Activated naive CD4-positive, alpha-beta T cell treated with anti-CD3 and anti-CD28 coated beads for 36 hours (primary cell): ENCODE data around the gene DBH. TPM values are rescaled to one million over a fixed set of nuclear protein-coding genes. Genes with fewer than 3 reads are reported as not detected.
A peak's percentile ranks its signal among the peaks of the same experiment; 100 is the strongest.

Experiments
- CTCF ChIA-PET: fragments of 350-600 bp; sonication (Branson Sonifier 250); formaldehyde crosslinking; loops from one replicate; lab custom pipeline; 2021; ENCODE audit warnings: antibody characterized with exemption; lab: Charles Lee
- DNase-seq: peaks from one replicate; pipeline ENCODE4 v3.0.0-alpha.2; 2020
- H3K27ac Mint-ChIP-seq: one replicate; pipeline ENCODE4 v1.8.0; 2021; ENCODE audit warnings: mild to moderate bottlenecking, mixed read lengths
- H3K27me3 Mint-ChIP-seq: one replicate; pipeline ENCODE4 v1.8.0; 2021; ENCODE audit warnings: low read depth, mixed read lengths
- H3K36me3 Mint-ChIP-seq: one replicate; pipeline ENCODE4 v1.8.0; 2021; ENCODE audit warnings: low read depth, mixed read lengths
- H3K4me1 Mint-ChIP-seq: one replicate; pipeline ENCODE4 v1.8.0; 2021; ENCODE audit warnings: low read depth, mixed read lengths
- H3K4me3 Mint-ChIP-seq: one replicate; pipeline ENCODE4 v1.8.0; 2021; ENCODE audit warnings: mild to moderate bottlenecking, moderate library complexity, mixed read lengths
- H3K9me3 Mint-ChIP-seq: one replicate; pipeline ENCODE4 v1.8.0; 2021; ENCODE audit warnings: mixed read lengths
- intact Hi-C: fragments of 100-400 bp; cut with micrococcal nuclease; formaldehyde crosslinking; loops from one replicate; pipeline ENCODE4 v1.15.1; 2023
- total RNA-seq, 2 experiments: library from RNA; stranded (reverse); gene quantifications; one replicate each; pipeline ENCODE4 v1.2.3, GENCODE V29; 2021

The DBH gene
- not detected for total RNA-seq

GRCh38 chr9:133635533-133636531, at the start of gene DBH:
DBH (plus strand) TSS chr9:133636363; CDS start chr9:133636372, 9 bp downstream.
- CTCF ChIA-PET, result interaction anchor here (0.7 kb wide), 1 partner anchor 45 kb away, joined by 3 read pairs; no protein-coding TSS in a partner anchor
- DNase-seq, result no peak
- Mint-ChIP-seq H3K36me3 (no peaks in the 10 kb centered on the region), H3K27me3 (no peaks in the 10 kb centered on the region), H3K4me1 (no peaks in the 10 kb centered on the region), H3K9me3 (no peaks in the 10 kb centered on the region), H3K27ac (no peak within 1 kb of the TSS), H3K4me3 (no peak within 1 kb of the TSS)
- intact Hi-C loops, result no loop called here

- H3K4me1 Mint-ChIP-seq, result peaks cover 9% of the 10 kb centered on the region
- H3K9me3 Mint-ChIP-seq, result peaks cover 2% of the 10 kb centered on the region
- H3K27me3 Mint-ChIP-seq, result peaks cover 24% of the 10 kb centered on the region
- no peaks in the 10 kb centered on the region for H3K36me3 Mint-ChIP-seq
- DNase-seq, result no peak
- intact Hi-C loops, result loop anchor here (10.0 kb wide), 1 partner anchor 118 kb away; no protein-coding TSS in a partner anchor
- CTCF ChIA-PET, result interaction anchor here (0.5 kb wide), 1 partner anchor 33 kb away, joined by 4 read pairs; no protein-coding TSS in a partner anchor
- no peak overlapping the region for H3K4me3 Mint-ChIP-seq
- no peak overlapping the region for H3K27ac Mint-ChIP-seq
Measured at GRCh38 chr9:133587051-133587450, 49.1 kb upstream of the DBH start.

DNA sequence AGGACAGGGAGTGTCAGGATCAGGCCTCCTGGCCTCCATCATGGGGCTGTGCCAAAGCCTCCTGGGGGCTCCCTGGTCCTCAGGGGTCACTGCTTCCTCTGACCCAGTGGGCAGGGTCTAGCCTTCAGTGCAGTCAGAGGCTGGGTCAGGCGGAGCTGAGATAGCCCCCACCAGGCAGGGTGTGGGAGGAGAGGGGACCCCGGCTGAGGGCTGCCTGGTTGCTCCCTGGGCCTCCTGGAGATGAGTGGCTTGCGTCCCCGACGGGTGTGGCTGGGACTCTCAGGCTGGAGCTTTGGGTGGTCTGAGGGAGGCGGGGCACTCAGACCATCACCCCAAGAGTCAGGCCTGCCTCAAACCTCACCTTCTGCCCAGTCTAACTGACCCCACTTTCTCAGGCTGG, 48.7 kb upstream of the DBH start:
- intact Hi-C loops, result loop anchor here (10.0 kb wide), 1 partner anchor 117 kb away; no protein-coding TSS in a partner anchor
- Mint-ChIP-seq H3K9me3 (peaks cover 2% of the 10 kb centered on the region), H3K4me1 (peaks cover 9% of the 10 kb centered on the region), H3K4me3 (no peak overlapping the region), H3K27ac (no peak overlapping the region), H3K27me3 (peaks cover 20% of the 10 kb centered on the region), H3K36me3 (no peaks in the 10 kb centered on the region)
- CTCF ChIA-PET, result interaction anchor here (0.5 kb wide), 1 partner anchor 33 kb away, joined by 4 read pairs; no protein-coding TSS in a partner anchor
- no peak for DNase-seq

- peak; percentile 63 for DNase-seq
- H3K36me3 Mint-ChIP-seq, result no peaks in the 10 kb centered on the region
- no peak overlapping the region for H3K27ac Mint-ChIP-seq
- peaks cover 6% of the 10 kb centered on the region for H3K4me1 Mint-ChIP-seq
- intact Hi-C loops, result loop anchor here (10.0 kb wide), 2 partner anchors 115 to 405 kb away; partner anchors contain the start of gene VAV2
- H3K4me3 Mint-ChIP-seq, result no peak overlapping the region
- H3K9me3 Mint-ChIP-seq, result peaks cover 2% of the 10 kb centered on the region
- H3K27me3 Mint-ChIP-seq, result peaks cover 9% of the 10 kb centered on the region
- CTCF ChIA-PET, result interaction anchor here (0.6 to 3.4 kb wide), 24 partner anchors 9 to 1759 kb away, joined by 3 to 14 read pairs (median 3); partner anchors contain the start of gene SARDH
Measured at GRCh38 chr9:133589454-133590227, 46.5 kb upstream of the DBH start.

DNA sequence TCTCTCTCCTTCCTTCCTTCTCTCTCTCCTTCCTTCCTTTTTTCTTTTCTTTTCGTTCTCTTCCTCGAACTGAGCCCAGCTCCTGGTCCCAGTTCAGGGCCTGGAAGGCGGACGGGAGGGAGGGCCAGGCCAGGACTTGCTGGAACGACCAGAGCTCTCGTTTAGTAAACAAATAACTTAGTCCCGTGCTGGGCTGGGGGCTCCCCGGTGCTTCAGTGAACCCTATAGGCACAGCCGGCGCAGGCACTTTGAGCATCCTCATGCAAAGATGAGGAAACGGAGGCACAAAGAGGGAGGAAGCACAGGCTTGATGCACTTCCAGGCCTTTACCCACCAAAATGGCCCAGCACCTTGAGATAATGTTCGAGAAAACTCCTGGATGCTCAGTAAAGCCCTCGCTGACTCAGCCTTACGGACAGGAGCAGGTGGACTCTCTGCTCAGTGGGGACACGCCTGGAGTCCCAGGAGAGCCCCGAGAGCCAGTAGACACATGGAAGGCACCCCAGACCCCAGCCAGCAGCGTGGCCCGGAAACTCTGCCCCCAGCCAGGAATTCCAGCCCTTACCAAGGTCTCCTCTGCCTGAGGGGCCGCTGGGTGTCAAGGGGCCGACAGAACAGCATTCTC, 45.8 kb upstream of the DBH start:
- DNase-seq, result no peak
- peaks cover 2% of the 10 kb centered on the region for H3K9me3 Mint-ChIP-seq
- CTCF ChIA-PET, result interaction anchor here (0.6 to 3.4 kb wide), 17 partner anchors 9 to 1492 kb away, joined by 3 to 14 read pairs (median 3); partner anchors contain the start of gene SARDH
- H3K36me3 Mint-ChIP-seq, result no peaks in the 10 kb centered on the region
- no peak overlapping the region for H3K4me3 Mint-ChIP-seq
- intact Hi-C loops, result loop anchor here (10.0 kb wide), 1 partner anchor 404 kb away; the partner anchor contains the start of gene VAV2
- peaks cover 3% of the 10 kb centered on the region for H3K4me1 Mint-ChIP-seq
- no peak overlapping the region for H3K27ac Mint-ChIP-seq
- peaks cover 6% of the 10 kb centered on the region for H3K27me3 Mint-ChIP-seq

- H3K4me1 Mint-ChIP-seq, result no peaks in the 10 kb centered on the region
- CTCF ChIA-PET, result interaction anchor here (0.9 to 3.4 kb wide), 3 partner anchors 45 to 134 kb away, joined by 3 to 14 read pairs (median 8); partner anchors contain the start of gene DBH
- intact Hi-C loops, result loop anchor here (10.0 kb wide), 1 partner anchor 403 kb away; the partner anchor contains the start of gene VAV2
- H3K27ac Mint-ChIP-seq, result no peak overlapping the region
- H3K27me3 Mint-ChIP-seq, result no peaks in the 10 kb centered on the region
- DNase-seq, result no peak
- H3K9me3 Mint-ChIP-seq, result peaks cover 2% of the 10 kb centered on the region
- no peak overlapping the region for H3K4me3 Mint-ChIP-seq
- H3K36me3 Mint-ChIP-seq, result no peaks in the 10 kb centered on the region
Measured at GRCh38 chr9:133591116-133591910, 44.9 kb upstream of the DBH start.

DNA sequence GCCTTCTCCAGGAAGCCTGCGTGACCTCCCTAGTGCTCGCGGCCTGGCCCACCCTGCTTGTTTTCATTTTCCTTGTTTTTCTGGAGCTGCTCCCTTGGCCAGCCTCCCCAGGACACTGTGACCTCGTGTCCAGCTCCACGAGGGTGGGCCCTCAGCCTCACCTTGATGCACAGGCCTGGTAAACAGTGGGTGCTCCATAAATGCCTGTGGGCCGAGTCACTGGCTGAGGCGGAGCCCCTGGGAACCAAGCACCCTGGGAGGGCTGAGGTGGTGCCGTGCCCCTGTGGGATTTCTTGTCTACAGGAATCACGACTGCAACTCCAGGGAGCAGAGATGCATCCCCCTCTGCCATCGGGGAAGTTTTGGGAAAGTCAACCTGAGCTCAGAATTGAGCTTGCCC, 44.2 kb upstream of the DBH start:
- CTCF ChIA-PET, result interaction anchor here (0.7 to 1.5 kb wide), 3 partner anchors 118 to 134 kb away, joined by 3 to 7 read pairs (median 5); no protein-coding TSS in a partner anchor
- H3K4me1 Mint-ChIP-seq, result no peaks in the 10 kb centered on the region
- DNase-seq, result no peak
- no peak overlapping the region for H3K27ac Mint-ChIP-seq
- intact Hi-C loops, result loop anchor here (2.0 to 10.0 kb wide), 2 partner anchors 135 to 403 kb away; partner anchors contain the start of gene VAV2
- peaks cover 5% of the 10 kb centered on the region for H3K9me3 Mint-ChIP-seq
- H3K4me3 Mint-ChIP-seq, result no peak overlapping the region
- H3K36me3 Mint-ChIP-seq, result peaks cover 1% of the 10 kb centered on the region
- no peaks in the 10 kb centered on the region for H3K27me3 Mint-ChIP-seq

DNA sequence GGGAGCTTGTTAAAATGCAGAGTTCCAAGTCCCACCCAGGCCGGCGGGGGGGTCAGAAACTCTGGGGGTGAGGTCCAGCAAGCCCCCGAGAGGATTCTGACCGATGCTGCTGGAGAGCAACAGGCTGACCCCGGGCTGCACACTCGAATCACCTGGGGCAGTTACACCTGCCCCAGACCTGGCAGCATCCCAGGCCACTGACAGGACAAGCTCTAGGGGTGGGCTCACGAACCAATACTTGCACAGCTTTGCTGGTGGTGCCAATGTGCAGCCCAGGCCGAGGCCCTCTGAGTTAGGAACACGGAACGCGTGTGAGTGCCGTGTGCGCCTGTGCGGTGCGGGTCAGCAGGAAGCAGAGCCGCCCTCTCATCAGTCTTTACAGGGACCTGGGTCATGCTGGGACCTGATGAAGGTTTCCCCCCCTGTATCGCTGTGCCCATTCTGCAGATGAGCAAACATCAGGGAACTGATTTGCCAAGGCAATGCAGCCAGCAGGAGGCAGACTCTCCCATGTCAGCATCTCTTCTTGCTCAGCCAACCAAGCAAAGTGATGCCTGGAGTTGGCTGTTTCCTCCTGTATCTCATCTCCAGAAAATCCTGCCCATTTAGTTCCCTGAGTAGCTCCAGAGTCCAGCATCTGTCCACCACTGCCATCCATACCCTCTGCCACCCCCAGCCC, 43.3 kb upstream of the DBH start:
- H3K27ac Mint-ChIP-seq, result no peak overlapping the region
- CTCF ChIA-PET, result interaction anchor here (0.6 to 1.5 kb wide), 5 partner anchors 117 to 401 kb away, joined by 3 to 7 read pairs (median 3); no protein-coding TSS in a partner anchor
- H3K36me3 Mint-ChIP-seq, result peaks cover 4% of the 10 kb centered on the region
- intact Hi-C loops, result loop anchor here (2.0 to 10.0 kb wide), 2 partner anchors 134 to 402 kb away; partner anchors contain the start of gene VAV2
- H3K4me3 Mint-ChIP-seq, result no peak overlapping the region
- no peaks in the 10 kb centered on the region for H3K27me3 Mint-ChIP-seq
- H3K9me3 Mint-ChIP-seq, result peaks cover 13% of the 10 kb centered on the region
- H3K4me1 Mint-ChIP-seq, result no peaks in the 10 kb centered on the region
- peak; percentile 49 for DNase-seq

DNA sequence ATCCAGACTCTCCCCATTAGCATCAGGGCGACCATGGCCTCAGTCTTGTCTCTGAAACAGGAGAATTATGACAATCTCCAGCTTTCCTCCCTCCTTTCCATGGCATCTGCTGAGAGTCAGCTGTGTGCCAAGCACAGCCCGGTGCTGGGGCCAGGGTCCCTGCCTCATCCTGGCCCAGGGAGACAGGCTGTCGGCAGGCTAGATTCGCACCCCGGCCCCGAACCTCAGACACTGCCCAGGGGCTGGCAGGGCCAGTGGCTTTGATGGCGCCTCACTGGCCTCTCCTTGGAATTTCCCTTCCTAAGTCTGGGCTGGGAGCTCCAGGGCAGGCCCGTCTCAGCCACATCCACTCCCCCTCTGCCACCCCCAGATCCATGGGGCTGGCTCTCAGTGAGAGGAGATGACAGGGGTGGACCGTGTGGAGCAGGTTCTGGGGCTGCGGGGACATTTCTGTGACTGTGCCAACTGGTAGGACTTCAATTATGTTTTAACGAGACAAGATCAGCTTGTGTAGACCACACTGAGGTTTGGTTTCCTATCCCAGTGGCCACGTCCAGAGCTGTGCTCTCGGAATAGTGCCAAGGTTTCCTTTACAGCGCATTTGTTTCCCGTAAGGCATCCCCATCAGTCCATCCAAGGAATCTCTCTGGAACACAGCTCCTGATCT, 42.4 kb upstream of the DBH start:
- H3K4me1 Mint-ChIP-seq, result no peaks in the 10 kb centered on the region
- H3K9me3 Mint-ChIP-seq, result peaks cover 15% of the 10 kb centered on the region
- H3K4me3 Mint-ChIP-seq, result no peak overlapping the region
- intact Hi-C loops, result loop anchor here (2.0 to 10.0 kb wide), 2 partner anchors 133 to 401 kb away; partner anchors contain the start of gene VAV2
- H3K27ac Mint-ChIP-seq, result no peak overlapping the region
- no peaks in the 10 kb centered on the region for H3K27me3 Mint-ChIP-seq
- DNase-seq, result no peak
- CTCF ChIA-PET, result interaction anchor here (0.6 to 1.5 kb wide), 3 partner anchors 133 to 400 kb away, joined by 3 to 7 read pairs (median 3); no protein-coding TSS in a partner anchor
- peaks cover 4% of the 10 kb centered on the region for H3K36me3 Mint-ChIP-seq

DNA sequence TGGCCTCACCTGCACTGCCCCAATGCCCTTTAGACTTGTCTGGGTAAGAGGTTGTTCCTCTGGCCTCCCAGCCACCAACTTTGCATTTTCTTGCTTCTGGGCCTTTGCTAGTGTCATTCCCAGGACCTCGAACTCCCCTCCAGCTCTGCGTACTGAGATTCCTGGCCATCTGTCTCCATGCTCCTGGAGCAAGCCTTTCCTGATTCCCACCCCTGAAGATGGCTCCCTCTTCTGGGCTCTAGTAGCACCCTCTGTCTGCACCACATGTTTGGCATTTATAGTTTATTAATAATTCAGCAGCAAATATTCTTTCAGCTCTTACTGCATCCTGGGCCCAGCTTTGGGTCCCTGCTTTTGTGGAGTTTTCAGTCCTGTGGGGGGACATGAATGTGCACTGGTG, 41.9 kb upstream of the DBH start:
- H3K4me3 Mint-ChIP-seq, result no peak overlapping the region
- H3K36me3 Mint-ChIP-seq, result peaks cover 4% of the 10 kb centered on the region
- H3K4me1 Mint-ChIP-seq, result no peaks in the 10 kb centered on the region
- intact Hi-C loops, result loop anchor here (10.0 kb wide), 1 partner anchor 400 kb away; the partner anchor contains the start of gene VAV2
- CTCF ChIA-PET, result no interaction called here
- H3K9me3 Mint-ChIP-seq, result peaks cover 15% of the 10 kb centered on the region
- DNase-seq, result no peak
- no peak overlapping the region for H3K27ac Mint-ChIP-seq
- H3K27me3 Mint-ChIP-seq, result no peaks in the 10 kb centered on the region
